ENCODE data around the gene SCN1B. TPM values are rescaled to one million over a fixed set of nuclear protein-coding genes. Genes with fewer than 3 reads are reported as not detected.

Gene SCN1B
- total RNA-seq, 4 donors from 2014 or later, result 194 to 469 (median 289) TPM

- H3K27ac ChIP-seq, result peak overlapping the region in 3 of 4 donors; percentile 47 to 68 (median 61)
- H3K4me1 ChIP-seq, result peaks cover 4 to 17% of the 10 kb centered on the region in 2 donors
- H3K36me3 ChIP-seq, result peaks cover 0 to 24% of the 10 kb centered on the region in 2 donors
- no peak for TF ChIP-seq POLR2A (IDR thresholded peaks at IDR 0.05)
- TF ChIP-seq CTCF (IDR thresholded peaks at IDR 0.05 in 4 of 5, conservative IDR thresholded peaks at IDR 0.05 in 1 of 5), result no peak
- no peak for ATAC-seq
- in situ Hi-C loops (cut with MboI; ENCODE audit: low sequenced_read_pairs in 4 of 4) (no loop called here), intact Hi-C loops (cut with DNase I; ENCODE audit: low total_unique reads) (no loop called here)
- DNase-seq, result no peak
- no peak overlapping the region for H3K4me3 ChIP-seq
- H3K9me3 ChIP-seq, result no peaks in the 10 kb centered on the region
- no peaks in the 10 kb centered on the region for H3K27me3 ChIP-seq
Observed at GRCh38 chr19:35008891-35009341, 21.4 kb upstream of the SCN1B start.

GRCh38 chr19:35009424-35010415 is 20.6 kb upstream of the SCN1B start:
- peaks cover 0 to 17% of the 10 kb centered on the region in 2 donors for H3K4me1 ChIP-seq
- in situ Hi-C loops (cut with MboI; ENCODE audit: low sequenced_read_pairs in 4 of 4) (no loop called here), intact Hi-C loops (cut with DNase I; ENCODE audit: low total_unique reads) (no loop called here)
- no peak for DNase-seq
- H3K27ac ChIP-seq, result peak overlapping the region in 3 of 4 donors; percentile 22 to 68 (median 40)
- TF ChIP-seq POLR2A (IDR thresholded peaks at IDR 0.05) (no peak), CTCF (IDR thresholded peaks at IDR 0.05 in 4 of 5, conservative IDR thresholded peaks at IDR 0.05 in 1 of 5) (no peak)
- ATAC-seq, result peak; percentile 5 to 62
- peaks cover 0 to 32% of the 10 kb centered on the region in 2 donors for H3K36me3 ChIP-seq
- no peaks in the 10 kb centered on the region for H3K9me3 ChIP-seq
- no peak overlapping the region for H3K4me3 ChIP-seq
- no peaks in the 10 kb centered on the region for H3K27me3 ChIP-seq

- H3K4me1 ChIP-seq, result peaks cover 0 to 17% of the 10 kb centered on the region in 2 donors
- ATAC-seq (no peak), DNase-seq (no peak)
- H3K27me3 ChIP-seq, result no peaks in the 10 kb centered on the region
- H3K36me3 ChIP-seq, result peaks cover 0 to 44% of the 10 kb centered on the region in 2 donors
- no peaks in the 10 kb centered on the region for H3K9me3 ChIP-seq
- intact Hi-C loops (cut with DNase I; ENCODE audit: low total_unique reads) (no loop called here), in situ Hi-C loops (cut with MboI; ENCODE audit: low sequenced_read_pairs in 4 of 4) (no loop called here)
- TF ChIP-seq CTCF (IDR thresholded peaks at IDR 0.05 in 4 of 5, conservative IDR thresholded peaks at IDR 0.05 in 1 of 5) (no peak), POLR2A (IDR thresholded peaks at IDR 0.05) (no peak)
- H3K27ac ChIP-seq, result peak overlapping the region in 2 of 4 donors; percentile 23 to 43
- H3K4me3 ChIP-seq, result no peak overlapping the region
Observed at GRCh38 chr19:35011091-35011689, 19.1 kb upstream of the SCN1B start.

GRCh38 chr19:35011737-35012682 is 18.3 kb upstream of the SCN1B start:
- Histone ChIP-seq H3K36me3 (peaks cover 0 to 46% of the 10 kb centered on the region in 2 donors), H3K4me1 (peaks cover 0 to 17% of the 10 kb centered on the region in 2 donors), H3K27ac (peak overlapping the region in 3 of 4 donors; percentile 23 to 43 (median 36)), H3K4me3 (no peak overlapping the region), H3K27me3 (no peaks in the 10 kb centered on the region), H3K9me3 (no peaks in the 10 kb centered on the region)
- ATAC-seq (no peak), DNase-seq (no peak)
- intact Hi-C loops (cut with DNase I; ENCODE audit: low total_unique reads), result no loop called here
- in situ Hi-C loops (cut with MboI; ENCODE audit: low sequenced_read_pairs in 4 of 4), result no loop called here
- TF ChIP-seq CTCF (IDR thresholded peaks at IDR 0.05 in 4 of 5, conservative IDR thresholded peaks at IDR 0.05 in 1 of 5) (no peak), POLR2A (IDR thresholded peaks at IDR 0.05) (no peak)
